CD4-positive, alpha-beta T cell treated with Interleukin-15 for 1 hour (primary cell): ENCODE data around the gene GLIS2.

Experiments used
- DNase-seq: peaks from one replicate; pipeline ENCODE4 v3.0.0-alpha.2; 2020

GLIS2 gene

GRCh38 chr16:4372578-4373355, 56.9 kb downstream of the GLIS2 start:
- DNase-seq = no peak

- DNase-seq = no peak
Measured at GRCh38 chr16:4373356-4373908, 57.6 kb downstream of the GLIS2 start.

- no peak for DNase-seq
Measured at GRCh38 chr16:4373909-4374742, 58.3 kb downstream of the GLIS2 start.

GRCh38 chr16:4375717-4376116, 59.9 kb downstream of the GLIS2 start:
- DNase-seq = no peak

GRCh38 chr16:4376126-4376892, 60.4 kb downstream of the GLIS2 start:
- DNase-seq = no peak

GRCh38 chr16:4376893-4377572, 61.2 kb downstream of the GLIS2 start:
- DNase-seq = no peak

- DNase-seq = no peak
Measured at GRCh38 chr16:4377573-4378154, 61.8 kb downstream of the GLIS2 start.

DNA sequence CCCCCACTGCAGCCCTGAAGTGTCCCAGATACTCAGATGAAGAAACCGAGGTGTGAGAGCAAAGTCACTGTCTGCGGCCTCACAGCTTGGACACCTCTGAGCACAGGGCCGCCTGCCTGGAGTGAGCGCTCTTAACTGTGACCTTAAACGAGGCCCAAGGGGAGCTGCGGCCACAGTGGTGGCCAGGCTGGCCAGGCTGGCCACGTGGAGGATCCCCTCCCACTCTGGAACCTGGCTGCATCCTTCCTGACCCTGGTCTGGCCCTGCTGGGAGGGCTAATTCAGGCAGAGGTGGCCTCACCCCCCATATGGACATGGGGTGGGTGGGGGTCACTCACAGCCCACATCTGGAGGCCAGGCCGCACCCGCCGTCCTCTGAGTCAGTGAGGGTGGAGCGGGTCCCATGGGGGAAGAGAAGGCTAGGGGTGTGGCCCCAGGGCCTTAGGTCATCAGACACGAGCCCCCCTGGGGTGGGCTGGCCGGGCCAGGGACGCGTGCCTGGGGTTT, 62.3 kb downstream of the GLIS2 start:
- no peak for DNase-seq

DNA sequence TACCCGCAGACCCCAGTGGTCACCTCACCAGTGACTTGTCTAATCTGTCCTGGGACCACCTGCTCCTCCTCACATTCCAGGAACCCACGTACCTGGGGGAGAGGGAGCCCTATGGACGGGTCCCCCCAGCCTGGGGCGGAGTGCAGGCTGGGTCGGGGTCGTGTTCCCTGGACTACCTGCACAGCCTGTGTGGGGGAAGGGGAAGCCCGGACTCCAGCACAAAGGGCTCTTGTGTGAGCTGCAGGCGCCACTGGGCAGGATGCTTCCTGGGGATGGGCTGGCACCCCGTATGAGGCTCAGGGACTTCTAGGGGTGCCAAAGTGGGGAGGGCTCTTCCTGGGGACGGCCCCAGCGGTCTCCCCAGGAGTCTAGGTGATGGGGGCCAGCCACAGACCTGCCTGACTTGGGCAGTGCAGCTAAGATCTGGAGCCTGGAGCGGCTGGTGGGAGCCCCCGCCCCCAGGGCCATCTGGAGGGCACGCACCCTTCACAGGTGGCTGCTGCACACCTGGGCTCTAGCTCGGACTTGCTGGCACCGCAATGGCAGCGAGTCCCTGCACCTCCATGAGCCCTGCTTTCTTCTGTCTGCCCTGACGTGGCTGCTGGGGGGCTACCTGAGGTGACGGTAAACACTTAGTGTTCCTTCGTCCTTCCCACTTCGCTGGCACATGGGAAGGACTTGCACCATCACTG, 63.3 kb downstream of the GLIS2 start:
- DNase-seq = no peak

DNA sequence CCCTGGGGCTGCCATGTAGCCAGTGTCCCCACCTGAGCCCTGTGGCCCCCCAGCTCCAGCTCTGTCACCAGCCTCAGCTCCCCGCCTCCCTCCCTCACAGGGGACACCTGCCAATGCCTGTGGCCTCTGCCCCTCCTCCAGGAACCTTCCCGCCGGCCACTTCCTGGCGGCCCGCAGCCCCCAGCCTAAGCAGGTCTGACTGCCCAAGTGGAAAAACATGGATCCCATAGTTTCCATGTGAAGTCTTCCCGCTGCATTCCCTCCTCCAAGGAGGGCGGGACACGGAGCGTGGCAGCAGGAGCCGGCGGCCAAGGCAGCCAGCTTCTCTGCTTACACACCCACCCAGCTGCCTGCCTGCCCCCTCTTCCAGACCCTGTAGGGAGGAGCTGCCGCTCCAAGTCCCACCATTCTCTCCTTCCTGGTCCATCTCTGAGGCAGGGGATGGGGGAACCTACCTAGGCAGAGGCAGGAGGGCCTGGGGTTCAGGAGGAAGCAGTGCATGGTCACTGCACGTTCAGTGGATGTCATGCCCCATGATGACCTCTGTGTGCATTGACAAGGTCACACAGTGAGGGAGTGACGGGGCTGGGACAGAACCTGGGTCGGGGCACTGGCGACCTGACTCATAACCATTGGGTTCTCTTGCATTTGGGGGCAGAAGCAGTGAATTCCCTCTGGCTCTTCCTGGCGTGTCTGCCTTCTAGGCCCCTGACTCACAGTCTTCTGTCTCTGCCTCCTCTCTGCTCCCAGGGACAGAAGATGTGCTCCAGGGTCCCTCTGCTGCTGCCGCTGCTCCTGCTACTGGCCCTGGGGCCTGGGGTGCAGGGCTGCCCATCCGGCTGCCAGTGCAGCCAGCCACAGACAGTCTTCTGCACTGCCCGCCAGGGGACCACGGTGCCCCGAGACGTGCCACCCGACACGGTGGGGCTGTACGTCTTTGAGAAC, 64.5 kb downstream of the GLIS2 start:
- DNase-seq = no peak

- DNase-seq = no peak
Measured at GRCh38 chr16:4381072-4381934, 65.4 kb downstream of the GLIS2 start.

DNA sequence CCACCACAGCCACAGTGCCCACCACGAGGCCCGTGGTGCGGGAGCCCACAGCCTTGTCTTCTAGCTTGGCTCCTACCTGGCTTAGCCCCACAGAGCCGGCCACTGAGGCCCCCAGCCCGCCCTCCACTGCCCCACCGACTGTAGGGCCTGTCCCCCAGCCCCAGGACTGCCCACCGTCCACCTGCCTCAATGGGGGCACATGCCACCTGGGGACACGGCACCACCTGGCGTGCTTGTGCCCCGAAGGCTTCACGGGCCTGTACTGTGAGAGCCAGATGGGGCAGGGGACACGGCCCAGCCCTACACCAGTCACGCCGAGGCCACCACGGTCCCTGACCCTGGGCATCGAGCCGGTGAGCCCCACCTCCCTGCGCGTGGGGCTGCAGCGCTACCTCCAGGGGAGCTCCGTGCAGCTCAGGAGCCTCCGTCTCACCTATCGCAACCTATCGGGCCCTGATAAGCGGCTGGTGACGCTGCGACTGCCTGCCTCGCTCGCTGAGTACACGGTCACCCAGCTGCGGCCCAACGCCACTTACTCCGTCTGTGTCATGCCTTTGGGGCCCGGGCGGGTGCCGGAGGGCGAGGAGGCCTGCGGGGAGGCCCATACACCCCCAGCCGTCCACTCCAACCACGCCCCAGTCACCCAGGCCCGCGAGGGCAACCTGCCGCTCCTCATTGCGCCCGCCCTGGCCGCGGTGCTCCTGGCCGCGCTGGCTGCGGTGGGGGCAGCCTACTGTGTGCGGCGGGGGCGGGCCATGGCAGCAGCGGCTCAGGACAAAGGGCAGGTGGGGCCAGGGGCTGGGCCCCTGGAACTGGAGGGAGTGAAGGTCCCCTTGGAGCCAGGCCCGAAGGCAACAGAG, 66.3 kb downstream of the GLIS2 start:
- no peak for DNase-seq

DNA sequence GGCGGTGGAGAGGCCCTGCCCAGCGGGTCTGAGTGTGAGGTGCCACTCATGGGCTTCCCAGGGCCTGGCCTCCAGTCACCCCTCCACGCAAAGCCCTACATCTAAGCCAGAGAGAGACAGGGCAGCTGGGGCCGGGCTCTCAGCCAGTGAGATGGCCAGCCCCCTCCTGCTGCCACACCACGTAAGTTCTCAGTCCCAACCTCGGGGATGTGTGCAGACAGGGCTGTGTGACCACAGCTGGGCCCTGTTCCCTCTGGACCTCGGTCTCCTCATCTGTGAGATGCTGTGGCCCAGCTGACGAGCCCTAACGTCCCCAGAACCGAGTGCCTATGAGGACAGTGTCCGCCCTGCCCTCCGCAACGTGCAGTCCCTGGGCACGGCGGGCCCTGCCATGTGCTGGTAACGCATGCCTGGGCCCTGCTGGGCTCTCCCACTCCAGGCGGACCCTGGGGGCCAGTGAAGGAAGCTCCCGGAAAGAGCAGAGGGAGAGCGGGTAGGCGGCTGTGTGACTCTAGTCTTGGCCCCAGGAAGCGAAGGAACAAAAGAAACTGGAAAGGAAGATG, 67.0 kb downstream of the GLIS2 start:
- DNase-seq = no peak

- no peak for DNase-seq
Measured at GRCh38 chr16:4383591-4384444, 68.0 kb downstream of the GLIS2 start.

DNA sequence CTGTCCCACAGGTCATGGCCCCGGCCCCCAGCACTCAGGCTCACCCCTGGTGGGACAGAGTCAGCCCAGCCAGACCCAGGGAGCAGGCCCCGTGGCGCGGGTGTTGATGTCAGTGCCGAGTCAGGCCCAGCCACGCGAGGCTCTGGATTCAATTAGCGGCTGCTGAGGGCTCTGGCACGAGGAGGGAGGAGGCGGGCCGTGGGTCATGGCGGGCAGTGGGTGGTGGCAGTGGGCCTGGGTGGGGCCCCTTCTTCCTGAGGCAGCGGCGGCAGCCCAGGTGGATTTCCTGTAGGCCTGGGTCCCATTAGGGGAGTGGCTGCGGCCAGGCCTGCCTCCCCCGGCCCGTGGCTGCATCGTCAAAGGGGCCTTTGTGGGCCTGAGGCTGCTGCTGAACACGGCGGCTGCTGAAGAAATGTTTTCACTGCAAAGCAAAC, 68.7 kb downstream of the GLIS2 start:
- DNase-seq = no peak

- DNase-seq = no peak
Measured at GRCh38 chr16:4385066-4385788, 69.4 kb downstream of the GLIS2 start.
